Camera-type eye (tissue), 1 donor: ENCODE data around the gene GTF2F2. TPM values are rescaled to one million over a fixed set of nuclear protein-coding genes. Genes with fewer than 3 reads are reported as not detected.

ENCODE experiments used
- total RNA-seq: library from RNA; depleted of rRNA; stranded (reverse); fragments of >200 nt; gene quantifications from one replicate; pipeline ENCODE4 v1.2.3, GENCODE V29; 2014

Gene GTF2F2, protein sequence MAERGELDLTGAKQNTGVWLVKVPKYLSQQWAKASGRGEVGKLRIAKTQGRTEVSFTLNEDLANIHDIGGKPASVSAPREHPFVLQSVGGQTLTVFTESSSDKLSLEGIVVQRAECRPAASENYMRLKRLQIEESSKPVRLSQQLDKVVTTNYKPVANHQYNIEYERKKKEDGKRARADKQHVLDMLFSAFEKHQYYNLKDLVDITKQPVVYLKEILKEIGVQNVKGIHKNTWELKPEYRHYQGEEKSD
- 25.8 TPM for total RNA-seq

DNA sequence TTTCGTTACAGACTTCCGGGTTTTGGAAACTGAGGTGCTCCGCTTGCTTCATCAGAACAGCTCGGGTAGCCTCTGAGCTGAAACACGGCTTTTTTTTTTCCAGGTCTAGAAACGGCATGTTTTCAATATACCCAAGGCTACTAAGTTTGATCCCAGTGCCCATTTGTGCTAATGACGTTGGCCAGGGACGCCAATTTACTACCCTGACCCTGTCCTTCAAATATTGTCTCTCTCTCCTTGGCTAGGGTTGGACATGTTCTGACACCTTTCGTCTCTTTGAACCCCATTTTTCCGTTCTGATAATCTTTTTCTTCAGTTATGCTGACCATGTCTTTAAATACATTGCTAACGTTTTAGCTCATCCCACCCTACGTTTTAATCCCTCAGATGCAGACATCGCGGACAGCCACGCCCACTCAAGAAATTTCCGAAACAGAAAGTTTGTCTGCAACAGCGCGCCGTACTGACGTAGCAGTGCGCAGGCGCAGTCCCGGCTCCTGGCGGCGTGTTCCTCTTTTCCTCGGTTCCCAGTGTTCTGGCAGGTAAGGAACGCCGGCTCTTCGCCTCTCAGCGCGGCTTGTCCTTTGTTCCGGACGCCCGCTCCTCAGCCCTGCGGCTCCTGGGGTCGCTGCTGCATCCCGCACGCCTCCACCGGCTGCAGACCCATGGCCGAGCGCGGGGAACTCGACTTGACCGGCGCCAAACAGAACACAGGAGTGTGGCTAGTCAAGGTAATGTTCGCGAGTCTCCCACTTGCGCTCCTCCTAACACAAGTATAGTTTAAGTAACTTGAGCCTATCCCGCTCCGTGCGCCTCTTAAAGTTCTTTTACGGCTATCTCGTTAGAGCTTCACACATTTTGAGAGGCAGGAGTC lies at the start of gene GTF2F2:
Gene GTF2F2, plus strand, starts transcription at position 520 of the 874 bp plus-strand sequence. Its CDS starts 146 bp downstream, at position 666.

DNA sequence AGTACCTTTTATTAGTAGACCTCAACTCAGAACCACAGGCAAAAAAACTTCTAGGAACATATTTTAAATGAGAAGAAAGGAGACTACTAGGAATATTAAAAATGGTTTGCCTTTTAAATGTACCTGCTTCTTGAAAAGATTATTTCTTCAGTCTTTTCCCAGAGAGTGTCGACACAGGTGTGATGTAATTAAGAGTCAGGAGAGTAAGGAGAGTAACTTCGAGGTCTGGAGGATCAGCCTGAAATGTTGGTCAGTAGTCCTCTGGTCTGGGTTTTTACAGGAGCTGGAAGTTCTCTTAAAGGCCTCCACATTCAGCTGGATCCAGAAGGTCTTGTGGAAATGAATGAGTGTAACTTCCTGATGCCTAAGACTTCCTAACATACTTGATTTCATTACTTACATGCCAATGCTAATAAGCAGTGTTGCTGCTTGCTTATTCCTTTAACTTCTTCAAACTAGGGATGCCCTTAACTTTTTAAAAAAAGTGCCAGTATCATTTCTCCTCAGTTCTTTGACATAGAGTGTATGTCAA lies 80.5 kb downstream of the GTF2F2 start, which contains the start of gene KCTD4:
Gene KCTD4, minus strand, starts transcription at position 345 of the 532 bp plus-strand sequence. CDS start 6,478 bp downstream, outside the sequence.

Other genes starting within 250 kb of the GTF2F2 start
- 7.1 TPM for gene NUFIP1, start 131.0 kb upstream of the GTF2F2 start, total RNA-seq
- 50.0 TPM for gene GPALPP1, start 131.0 kb upstream of the GTF2F2 start, total RNA-seq
- gene KCTD4, start 80.5 kb downstream of the GTF2F2 start, total RNA-seq = 0.77 TPM
- 2,639 TPM for gene TPT1, start 220.7 kb downstream of the GTF2F2 start, total RNA-seq